Frontal cortex (tissue), 4 donors: ENCODE data around the gene YWHAH. TPM values are rescaled to one million over a fixed set of nuclear protein-coding genes. Genes with fewer than 3 reads are reported as not detected.
A peak's percentile ranks its signal among the peaks of the same experiment; 100 is the strongest.
"Not testable (repeated sequence)": the region's sequence is repeated elsewhere in the genome, so short reads cannot be mapped to it uniquely, and the experiment has no call there.

Source experiments
- DNase-seq, 2 donors: peaks; one replicate each; pipeline ENCODE4 v3.0.0; 2012; ENCODE audit warnings: low spot score in 2 of 2
- FAIRE-seq: peaks from 2 replicates; lab custom pipeline; 2012; peaks lifted over from hg19 to GRCh38; lab: Jason Lieb, UNC
- total RNA-seq: library from RNA; depleted of rRNA; stranded (reverse); fragments of >200 nt; gene quantifications from one replicate; pipeline ENCODE4 v1.2.3, GENCODE V29; 2014
- donor health status: control.
- donor health status: control.
- donor health status: control.

Gene YWHAH
- total RNA-seq, 1 donor from 2014 or later = 255 TPM

GRCh38 chr22:31970490-31971444 lies 26.4 kb downstream of the YWHAH start:
- DNase-seq = peak; percentile 68 to 89
- no peak for FAIRE-seq

GRCh38 chr22:31972180-31972579 lies 27.8 kb downstream of the YWHAH start:
- DNase-seq (no peak), FAIRE-seq (no peak)

- DNase-seq (no peak), FAIRE-seq (no peak)
Observed at GRCh38 chr22:31973739-31974138, 29.4 kb downstream of the YWHAH start.

GRCh38 chr22:31977141-31977841 lies 33.0 kb downstream of the YWHAH start:
- no peak for FAIRE-seq

GRCh38 chr22:31977939-31978338 lies 33.6 kb downstream of the YWHAH start:
- FAIRE-seq (no peak), DNase-seq (no peak)

More at GRCh38 chr22:31977141-31977841, 33.0 kb downstream of the YWHAH start:
- peak; percentile 41 to 63 for DNase-seq

GRCh38 chr22:31980628-31981027 lies 36.3 kb downstream of the YWHAH start:
- DNase-seq (no peak), FAIRE-seq (no peak)

- FAIRE-seq = not testable (repeated sequence)
Observed at GRCh38 chr22:31981976-31982375, 37.6 kb downstream of the YWHAH start.

GRCh38 chr22:31983911-31984656 lies 39.7 kb downstream of the YWHAH start:
- FAIRE-seq = no peak
- DNase-seq = no peak

More at GRCh38 chr22:31981976-31982375, 37.6 kb downstream of the YWHAH start:
- DNase-seq = not testable (repeated sequence)

GRCh38 chr22:31987218-31987617 lies 42.9 kb downstream of the YWHAH start:
- no peak for FAIRE-seq

GRCh38 chr22:31991102-31991839 lies 46.9 kb downstream of the YWHAH start:
- FAIRE-seq = no peak
- DNase-seq = no peak

More at GRCh38 chr22:31987218-31987617, 42.9 kb downstream of the YWHAH start:
- DNase-seq = no peak

- no peak for DNase-seq
- no peak for FAIRE-seq
Observed at GRCh38 chr22:31995046-31995445, 50.7 kb downstream of the YWHAH start.

GRCh38 chr22:31995807-31996206 lies 51.5 kb downstream of the YWHAH start:
- no peak for FAIRE-seq

GRCh38 chr22:31998784-31999385 lies 54.5 kb downstream of the YWHAH start:
- FAIRE-seq (no peak), DNase-seq (no peak)

More at GRCh38 chr22:31995807-31996206, 51.5 kb downstream of the YWHAH start:
- DNase-seq = no peak

GRCh38 chr22:32000181-32000580 lies 55.8 kb downstream of the YWHAH start:
- FAIRE-seq (no peak), DNase-seq (no peak)

- DNase-seq (no peak), FAIRE-seq (no peak)
Observed at GRCh38 chr22:32005453-32005852, 61.1 kb downstream of the YWHAH start.
